Liver (tissue), 3 donors: ENCODE data around the gene TMEM175.

ENCODE experiments used
- FOXA1 ChIP-seq: IDR thresholded peaks from 2 replicates; pipeline ENCODE4 v1.6.1; 2016; ENCODE audit warnings: antibody characterized with exemption
- GABPA ChIP-seq, 2 donors: IDR thresholded peaks in 1 of 2; conservative IDR thresholded peaks in 1 of 2; 2 replicates each; pipeline ENCODE4 v1.6.1; 2016; ENCODE audit warnings: antibody characterized with exemption in 2 of 2, mild to moderate bottlenecking in 1 of 2, moderate library complexity in 1 of 2
- HNF4A ChIP-seq, 2 donors: conservative IDR thresholded peaks; 2 replicates each; pipeline ENCODE4 v1.6.1; 2016; ENCODE audit warnings: antibody characterized with exemption in 2 of 2, mild to moderate bottlenecking in 2 of 2
- HNF4G ChIP-seq: IDR thresholded peaks from 2 replicates; pipeline ENCODE4 v1.6.1; 2016; ENCODE audit warnings: antibody characterized with exemption
- JUND ChIP-seq, 2 donors: IDR thresholded peaks; 2 replicates each; pipeline ENCODE4 v1.6.1; 2016; ENCODE audit warnings: antibody characterized with exemption in 2 of 2
- NR2F2 ChIP-seq: IDR thresholded peaks from 2 replicates; pipeline ENCODE4 v1.6.1; 2016; ENCODE audit warnings: antibody characterized with exemption
- RAD21 ChIP-seq, 2 donors: IDR thresholded peaks; 2 replicates each; pipeline ENCODE4 v1.6.1; 2016; ENCODE audit warnings: antibody characterized with exemption in 2 of 2, mild to moderate bottlenecking in 2 of 2
- SP1 ChIP-seq: IDR thresholded peaks from 2 replicates; pipeline ENCODE4 v1.6.1; 2018; ENCODE audit warnings: antibody characterized with exemption, mild to moderate bottlenecking
- TAF1 ChIP-seq: conservative IDR thresholded peaks from 2 replicates; pipeline ENCODE4 v1.6.1; 2016; ENCODE audit warnings: antibody characterized with exemption, mild to moderate bottlenecking
- YY1 ChIP-seq: IDR thresholded peaks from 2 replicates; pipeline ENCODE4 v1.6.1; 2016; ENCODE audit warnings: antibody characterized with exemption, mild to moderate bottlenecking
- TF ChIP-seq, protein P1 (sequence below): fragments of 150-350 bp; IDR thresholded peaks from 2 replicates; pipeline ENCODE4 v1.5.1; 2017; ENCODE audit warnings: improper control_type of control experiment, low read depth, low read length; ENCODE audit not compliant: missing input control
- TF ChIP-seq, protein P2 (sequence below): IDR thresholded peaks from 2 replicates; pipeline ENCODE4 v1.6.1; 2016; ENCODE audit warnings: antibody characterized with exemption
- TF ChIP-seq, protein P3 (sequence below): IDR thresholded peaks from 2 replicates; pipeline ENCODE4 v1.6.1; 2016; ENCODE audit warnings: antibody characterized with exemption, mild to moderate bottlenecking
- donor health status: healthy.
- donor health status: healthy.

DNA sequence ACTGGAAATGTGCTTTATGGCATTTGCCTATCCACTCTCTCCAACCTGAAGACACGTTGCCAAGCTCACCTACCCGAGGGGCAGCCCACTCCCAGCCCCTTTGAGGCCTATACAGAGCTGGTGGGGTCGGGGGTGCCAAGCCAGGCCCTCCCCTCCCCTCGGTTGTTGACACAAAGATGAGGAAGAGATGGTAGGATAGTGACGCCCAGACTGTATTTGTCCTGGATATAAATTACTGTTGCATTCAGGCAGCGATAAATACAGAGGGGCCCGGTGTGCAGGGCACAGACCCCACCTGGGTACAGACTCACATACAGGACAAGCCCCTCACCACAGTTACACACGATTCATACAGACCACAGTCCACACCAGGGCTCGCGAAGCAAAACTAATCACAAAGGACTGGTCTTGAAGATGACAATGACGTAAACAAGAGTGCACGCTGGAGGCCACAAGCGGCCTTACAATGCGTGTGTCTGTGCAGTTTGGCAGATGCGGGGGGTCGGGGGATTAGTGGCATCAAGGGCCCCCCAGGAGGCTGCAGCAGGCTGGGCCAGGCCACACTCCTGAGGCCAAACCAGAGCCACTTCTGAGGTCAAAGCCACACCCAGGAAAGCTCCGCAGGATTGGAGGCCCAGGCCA is 26.6 kb downstream of the TMEM175 start:
- TF ChIP-seq, protein P1, sequence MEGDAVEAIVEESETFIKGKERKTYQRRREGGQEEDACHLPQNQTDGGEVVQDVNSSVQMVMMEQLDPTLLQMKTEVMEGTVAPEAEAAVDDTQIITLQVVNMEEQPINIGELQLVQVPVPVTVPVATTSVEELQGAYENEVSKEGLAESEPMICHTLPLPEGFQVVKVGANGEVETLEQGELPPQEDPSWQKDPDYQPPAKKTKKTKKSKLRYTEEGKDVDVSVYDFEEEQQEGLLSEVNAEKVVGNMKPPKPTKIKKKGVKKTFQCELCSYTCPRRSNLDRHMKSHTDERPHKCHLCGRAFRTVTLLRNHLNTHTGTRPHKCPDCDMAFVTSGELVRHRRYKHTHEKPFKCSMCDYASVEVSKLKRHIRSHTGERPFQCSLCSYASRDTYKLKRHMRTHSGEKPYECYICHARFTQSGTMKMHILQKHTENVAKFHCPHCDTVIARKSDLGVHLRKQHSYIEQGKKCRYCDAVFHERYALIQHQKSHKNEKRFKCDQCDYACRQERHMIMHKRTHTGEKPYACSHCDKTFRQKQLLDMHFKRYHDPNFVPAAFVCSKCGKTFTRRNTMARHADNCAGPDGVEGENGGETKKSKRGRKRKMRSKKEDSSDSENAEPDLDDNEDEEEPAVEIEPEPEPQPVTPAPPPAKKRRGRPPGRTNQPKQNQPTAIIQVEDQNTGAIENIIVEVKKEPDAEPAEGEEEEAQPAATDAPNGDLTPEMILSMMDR, result no peak
- no peak for TF ChIP-seq GABPA (IDR thresholded peaks at IDR 0.05 in 1 of 2, conservative IDR thresholded peaks at IDR 0.05 in 1 of 2)
- no peak for TF ChIP-seq RAD21 (IDR thresholded peaks at IDR 0.05)
- no peak for TF ChIP-seq NR2F2
- TF ChIP-seq, protein P2, sequence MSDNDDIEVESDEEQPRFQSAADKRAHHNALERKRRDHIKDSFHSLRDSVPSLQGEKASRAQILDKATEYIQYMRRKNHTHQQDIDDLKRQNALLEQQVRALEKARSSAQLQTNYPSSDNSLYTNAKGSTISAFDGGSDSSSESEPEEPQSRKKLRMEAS, result no peak
- no peak for TF ChIP-seq YY1
- TF ChIP-seq HNF4G, result no peak
- TF ChIP-seq HNF4A (conservative IDR thresholded peaks at IDR 0.05), result no peak
- TF ChIP-seq, protein P3, sequence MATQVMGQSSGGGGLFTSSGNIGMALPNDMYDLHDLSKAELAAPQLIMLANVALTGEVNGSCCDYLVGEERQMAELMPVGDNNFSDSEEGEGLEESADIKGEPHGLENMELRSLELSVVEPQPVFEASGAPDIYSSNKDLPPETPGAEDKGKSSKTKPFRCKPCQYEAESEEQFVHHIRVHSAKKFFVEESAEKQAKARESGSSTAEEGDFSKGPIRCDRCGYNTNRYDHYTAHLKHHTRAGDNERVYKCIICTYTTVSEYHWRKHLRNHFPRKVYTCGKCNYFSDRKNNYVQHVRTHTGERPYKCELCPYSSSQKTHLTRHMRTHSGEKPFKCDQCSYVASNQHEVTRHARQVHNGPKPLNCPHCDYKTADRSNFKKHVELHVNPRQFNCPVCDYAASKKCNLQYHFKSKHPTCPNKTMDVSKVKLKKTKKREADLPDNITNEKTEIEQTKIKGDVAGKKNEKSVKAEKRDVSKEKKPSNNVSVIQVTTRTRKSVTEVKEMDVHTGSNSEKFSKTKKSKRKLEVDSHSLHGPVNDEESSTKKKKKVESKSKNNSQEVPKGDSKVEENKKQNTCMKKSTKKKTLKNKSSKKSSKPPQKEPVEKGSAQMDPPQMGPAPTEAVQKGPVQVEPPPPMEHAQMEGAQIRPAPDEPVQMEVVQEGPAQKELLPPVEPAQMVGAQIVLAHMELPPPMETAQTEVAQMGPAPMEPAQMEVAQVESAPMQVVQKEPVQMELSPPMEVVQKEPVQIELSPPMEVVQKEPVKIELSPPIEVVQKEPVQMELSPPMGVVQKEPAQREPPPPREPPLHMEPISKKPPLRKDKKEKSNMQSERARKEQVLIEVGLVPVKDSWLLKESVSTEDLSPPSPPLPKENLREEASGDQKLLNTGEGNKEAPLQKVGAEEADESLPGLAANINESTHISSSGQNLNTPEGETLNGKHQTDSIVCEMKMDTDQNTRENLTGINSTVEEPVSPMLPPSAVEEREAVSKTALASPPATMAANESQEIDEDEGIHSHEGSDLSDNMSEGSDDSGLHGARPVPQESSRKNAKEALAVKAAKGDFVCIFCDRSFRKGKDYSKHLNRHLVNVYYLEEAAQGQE, result no peak
- no peak for TF ChIP-seq FOXA1
- TF ChIP-seq JUND (IDR thresholded peaks at IDR 0.05), result no peak
- no peak for TF ChIP-seq SP1
- TF ChIP-seq TAF1, result no peak
